K562 (cell line): Measurements from ENCODE around the gene LIN28B. TPM values are rescaled to one million over a fixed set of nuclear protein-coding genes. Genes with fewer than 3 reads are reported as not detected.

ENCODE experiments used
- ATAC-seq: fragments of 200-7000 bp; cut with Tn5 transposase; 3 replicates; pipeline ENCODE4 v1.9.1; 2020; ENCODE audit warnings: moderate library complexity
- BruUV-seq: library from RNA; stranded (reverse); fragments of 400-500 nt; replicated peaks from 2 replicates; lab custom pipeline; 2021; lab: Mats Ljungman, UMichigan
- CTCF ChIA-PET: fragments of 300-600 bp; formaldehyde crosslinking; extraction: SDS; loops from one replicate; lab custom pipeline; 2021; ENCODE audit warnings: low intra/inter-chr PET ratio; lab: Yijun Ruan, JAX
- POLR2A ChIA-PET: fragments of 300-600, 350-650 bp; sonication (Branson Sonifier 250); formaldehyde crosslinking; extraction: SDS; loops from one replicate; lab custom pipeline; 2021; ENCODE audit warnings: antibody characterized with exemption, inconsistent platforms; lab: Yijun Ruan, JAX
- DNase-seq, 4 experiments: peaks; one replicate each; pipeline versions ENCODE4 v3.0.0 to v3.0.0-alpha.2; 2011 to 2018; ENCODE audit warnings: low spot score in 3 of 4, mixed read lengths in 3 of 4; ENCODE audit errors: extremely low read depth in 1 of 4
- FAIRE-seq: peaks from 2 replicates; lab custom pipeline; 2011; peaks lifted over from hg19 to GRCh38; lab: Jason Lieb, UNC
- H2AFZ ChIP-seq: 2 replicates; pipeline ENCODE4 v1.6.0; 2011; ENCODE audit warnings: low read depth, low read length, control low read depth, inconsistent platforms
- H3K27ac ChIP-seq: fragments of 200-600 bp; 3 replicates; pipeline ENCODE4 v1.8.0; 2011; ENCODE audit warnings: low read depth, mild to moderate bottlenecking, control low read depth, inconsistent platforms, low read length, moderate library complexity, mixed read lengths; ENCODE audit errors: extremely low read depth
- H3K27me3 ChIP-seq, 2 experiments: fragments of 300-600 bp in 1 of 2; 2 replicates in 1 of 2; 3 replicates in 1 of 2; pipeline versions ENCODE4 v1.6.0 to v1.8.0; 2011; ENCODE audit warnings: inconsistent platforms in 2 of 2, low read length in 2 of 2, mild to moderate bottlenecking in 1 of 2, mixed read lengths in 1 of 2, moderate library complexity in 1 of 2; ENCODE audit not compliant: control insufficient read depth in 2 of 2, insufficient read depth in 2 of 2
- H3K36me3 ChIP-seq: fragments of 300-600 bp; 3 replicates; pipeline ENCODE4 v1.8.0; 2011; ENCODE audit warnings: mild to moderate bottlenecking, low read length, inconsistent platforms; ENCODE audit not compliant: control insufficient read depth, insufficient read depth
- H3K4me1 ChIP-seq, 2 experiments: fragments of 200-600 bp in 1 of 2; replicated peaks in 1 of 2; 2 replicates in 1 of 2; 3 replicates in 1 of 2; pipeline versions ENCODE4 v1.5.1 to v1.8.0; 2011; ENCODE audit warnings: inconsistent platforms in 2 of 2, low read length in 2 of 2, mild to moderate bottlenecking in 1 of 2, mixed read lengths in 1 of 2, moderate library complexity in 1 of 2; ENCODE audit not compliant: control insufficient read depth in 2 of 2, insufficient read depth in 2 of 2
- H3K4me2 ChIP-seq: 2 replicates; pipeline ENCODE4 v1.6.1; 2011; ENCODE audit warnings: low read length, control low read depth, inconsistent platforms, mixed read lengths; ENCODE audit not compliant: insufficient read depth
- H3K4me3 ChIP-seq: fragments of 200-600 bp; sonication (generic), shearing (Covaris generic); 2 replicates; pipeline ENCODE4 v1.5.1; 2016; ENCODE audit warnings: control low read depth, inconsistent platforms
- H3K79me2 ChIP-seq: fragments of 200-600 bp; 3 replicates; pipeline ENCODE4 v1.8.0; 2011; ENCODE audit warnings: low read length, inconsistent platforms; ENCODE audit not compliant: control insufficient read depth, insufficient read depth
- H3K9ac ChIP-seq, 2 experiments: 2 replicates each; pipeline versions ENCODE4 v1.6.0 to v1.6.1; 2011; ENCODE audit warnings: low read depth in 2 of 2, low read length in 2 of 2, control low read depth in 1 of 2, inconsistent platforms in 1 of 2, mild to moderate bottlenecking in 1 of 2, mixed read lengths in 1 of 2; ENCODE audit not compliant: insufficient read depth in 1 of 2
- H3K9me1 ChIP-seq: one replicate; pipeline ENCODE4 v1.6.0; 2011; ENCODE audit warnings: inconsistent platforms, mild to moderate bottlenecking, low read length, moderate library complexity; ENCODE audit not compliant: control insufficient read depth, insufficient read depth
- H3K9me3 ChIP-seq: replicated peaks from 2 replicates; pipeline ENCODE4 v1.5.1; 2011; ENCODE audit warnings: low read depth, low read length, inconsistent platforms; ENCODE audit not compliant: control insufficient read depth, insufficient read depth
- H4K20me1 ChIP-seq: replicated peaks from 2 replicates; pipeline ENCODE4 v1.6.1; 2011; ENCODE audit warnings: low read length, inconsistent platforms, mixed read lengths; ENCODE audit not compliant: control insufficient read depth, insufficient read depth
- CC2D1A ChIP-seq: fragments of 450-650 bp; IDR thresholded peaks from 2 replicates; pipeline ENCODE4 v1.6.1; 2017; ENCODE audit warnings: mild to moderate bottlenecking
- EZH2 ChIP-seq: IDR thresholded peaks from 2 replicates; pipeline ENCODE4 v1.6.1; 2012; ENCODE audit warnings: low read depth, mild to moderate bottlenecking, inconsistent platforms, low read length, borderline replicate concordance
- MTF1 ChIP-seq: fragments of 250-450 bp; sonication (Bioruptor Pico); IDR thresholded peaks from 2 replicates; pipeline ENCODE4 v1.9.0; 2021; ENCODE audit warnings: moderate library complexity, mild to moderate bottlenecking, inconsistent platforms, borderline replicate concordance
- NFRKB ChIP-seq: fragments of 450-650 bp; IDR thresholded peaks from 2 replicates; pipeline ENCODE4 v1.6.1; 2016; ENCODE audit warnings: low read depth
- POLR2H ChIP-seq: IDR thresholded peaks from 2 replicates; pipeline ENCODE4 v1.6.1; 2016; ENCODE audit warnings: missing genetic modification characterization, low read depth, mild to moderate bottlenecking, control low read depth, missing compliant biosample characterization, moderate library complexity
- RFX1 ChIP-seq: fragments of 450-650 bp; IDR thresholded peaks from 2 replicates; pipeline ENCODE4 v1.6.1; 2016; ENCODE audit warnings: mild to moderate bottlenecking, moderate library complexity
- ZNF121 ChIP-seq: sonication (generic); formaldehyde crosslinking; conservative IDR thresholded peaks from 2 replicates; pipeline ENCODE4 v1.8.0; 2022; ENCODE audit warnings: missing genetic modification reagents
- ZNF57 ChIP-seq: fragments of 450-650 bp; formaldehyde crosslinking; IDR thresholded peaks from 2 replicates; pipeline ENCODE4 v1.4.0; 2020; ENCODE audit warnings: mild to moderate bottlenecking, moderate library complexity
- WGBS: fragments of 100-300 bp; shearing (Covaris generic); methylation state at CpG from one replicate; pipeline ENCODE4 v1.1.6; 2016; ENCODE audit warnings: low coverage, mixed read lengths; ENCODE audit not compliant: insufficient coverage; ENCODE audit errors: missing lambda C conversion rate; 5-methylcytosine and 5-hydroxymethylcytosine counted together
- in situ Hi-C: fragments of 300-500 bp; cut with MboI; formaldehyde crosslinking; loops from 4 replicates; pipeline ENCODE4 v1.15.0; 2018; ENCODE audit warnings: inconsistent platforms, mixed read lengths
- intact Hi-C: fragments of 100-400 bp; cut with micrococcal nuclease; formaldehyde crosslinking; loops from 2 replicates; pipeline ENCODE4 v1.14.2; 2022
- polyA plus RNA-seq, 8 experiments: library from polyadenylated mRNA; depleted of rRNA in 4 of 8; stranded (reverse) in 5 of 8; unstranded in 3 of 8; fragments of >200 nt; fragmentation: Nextera tagmentation in 2 of 8; fragmentation: Illumina TruSeq in 1 of 8; extraction: Ambion mirVana in 2 of 8; extraction: Trizol in 1 of 8; gene quantifications; 2 replicates each; pipeline versions ENCODE4 v1.2.1 to v1.2.3, GENCODE V29; 2011 to 2014; ENCODE audit warnings: inconsistent platforms in 1 of 8, missing spikeins in 1 of 8
- total RNA-seq, 7 experiments: library from RNA; depleted of rRNA in 6 of 7; stranded (reverse); fragments of >200 nt in 6 of 7; fragmentation: Illumina TruSeq in 2 of 7; extraction: Trizol in 2 of 7; gene quantifications; 2 replicates each; pipeline versions ENCODE4 v1.2.1 to v1.2.3, GENCODE V29; 2011 to 2021; ENCODE audit warnings: low replicate concordance in 1 of 7
- TF ChIP-seq, protein P1 (sequence below), 2 experiments: fragments of 450-650 bp in 1 of 2; IDR thresholded peaks; 2 replicates each; pipeline ENCODE4 v1.6.1; 2011 to 2017; ENCODE audit warnings: low read depth in 2 of 2, antibody characterized with exemption in 1 of 2, borderline replicate concordance in 1 of 2, low read length in 1 of 2, mild to moderate bottlenecking in 1 of 2, mixed read lengths in 1 of 2; ENCODE audit not compliant: control insufficient read depth in 1 of 2
- TF ChIP-seq, protein P2 (sequence below): fragments of 450-650 bp; formaldehyde crosslinking; IDR thresholded peaks from 2 replicates; pipeline ENCODE4 v1.4.0; 2020; ENCODE audit warnings: mild to moderate bottlenecking, moderate library complexity
- TF ChIP-seq, protein P3 (sequence below): IDR thresholded peaks from 3 replicates; pipeline ENCODE4 v1.6.1; 2011; ENCODE audit warnings: borderline replicate concordance, mild to moderate bottlenecking; ENCODE audit not compliant: insufficient read length, insufficient read depth
- TF ChIP-seq, protein P4 (sequence below): fragments of 250-450 bp; sonication (Bioruptor Pico); IDR thresholded peaks from 2 replicates; pipeline ENCODE4 v1.4.0; 2020

The LIN28B gene
- total and polyA plus RNA-seq, 9 of the 15 experiments (the other 6 are each of a cell fraction or from before 2014, with no cell fraction given) = 20.9 to 77.3 (median 42.1) TPM

DNA sequence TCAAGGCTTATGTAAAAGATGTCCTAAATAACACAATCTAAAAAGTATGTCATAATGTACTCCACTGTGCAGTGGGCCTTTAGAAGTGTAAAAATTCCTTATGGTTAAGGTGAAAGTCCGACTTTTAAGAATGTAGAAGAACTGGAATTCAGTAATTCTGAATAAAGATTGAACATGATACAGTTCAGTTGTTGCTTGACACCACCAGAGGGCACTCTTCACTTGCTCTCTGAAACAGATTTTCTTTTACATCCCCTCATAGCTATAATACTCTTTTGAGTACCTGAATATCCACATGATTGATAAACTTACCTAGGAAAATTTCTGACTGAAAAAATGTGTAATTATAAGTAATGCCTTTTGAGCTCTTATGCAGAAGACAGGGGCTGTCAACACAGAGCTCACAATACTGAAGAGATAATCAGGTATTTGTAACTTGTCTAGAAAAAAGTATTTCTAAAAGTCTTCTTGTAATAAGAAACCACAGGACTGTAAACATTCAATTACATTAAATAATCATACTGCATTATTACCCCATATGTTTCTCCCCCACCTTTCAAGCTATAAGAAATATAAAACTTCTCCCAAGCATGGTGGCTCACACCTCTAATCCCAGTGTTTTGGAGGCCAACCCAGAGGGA, 130.8 kb downstream of the LIN28B start:
- intact Hi-C loops = loop anchor here (1.0 to 5.0 kb wide), 4 partner anchors 175 to 337 kb away; partner anchors contain the start of gene PREP
- 0 out of 2 replicates have a peak, but pooled peaks have one; percentile 42 for TF ChIP-seq CC2D1A
- TF ChIP-seq ZNF121 = no peak
- TF ChIP-seq ZNF57 (CRISPR knock-in tag) = no peak
- 0 out of 2 replicates have a peak, but pooled peaks have one; percentile 24 for TF ChIP-seq POLR2H (tag)
- TF ChIP-seq, protein P1, sequence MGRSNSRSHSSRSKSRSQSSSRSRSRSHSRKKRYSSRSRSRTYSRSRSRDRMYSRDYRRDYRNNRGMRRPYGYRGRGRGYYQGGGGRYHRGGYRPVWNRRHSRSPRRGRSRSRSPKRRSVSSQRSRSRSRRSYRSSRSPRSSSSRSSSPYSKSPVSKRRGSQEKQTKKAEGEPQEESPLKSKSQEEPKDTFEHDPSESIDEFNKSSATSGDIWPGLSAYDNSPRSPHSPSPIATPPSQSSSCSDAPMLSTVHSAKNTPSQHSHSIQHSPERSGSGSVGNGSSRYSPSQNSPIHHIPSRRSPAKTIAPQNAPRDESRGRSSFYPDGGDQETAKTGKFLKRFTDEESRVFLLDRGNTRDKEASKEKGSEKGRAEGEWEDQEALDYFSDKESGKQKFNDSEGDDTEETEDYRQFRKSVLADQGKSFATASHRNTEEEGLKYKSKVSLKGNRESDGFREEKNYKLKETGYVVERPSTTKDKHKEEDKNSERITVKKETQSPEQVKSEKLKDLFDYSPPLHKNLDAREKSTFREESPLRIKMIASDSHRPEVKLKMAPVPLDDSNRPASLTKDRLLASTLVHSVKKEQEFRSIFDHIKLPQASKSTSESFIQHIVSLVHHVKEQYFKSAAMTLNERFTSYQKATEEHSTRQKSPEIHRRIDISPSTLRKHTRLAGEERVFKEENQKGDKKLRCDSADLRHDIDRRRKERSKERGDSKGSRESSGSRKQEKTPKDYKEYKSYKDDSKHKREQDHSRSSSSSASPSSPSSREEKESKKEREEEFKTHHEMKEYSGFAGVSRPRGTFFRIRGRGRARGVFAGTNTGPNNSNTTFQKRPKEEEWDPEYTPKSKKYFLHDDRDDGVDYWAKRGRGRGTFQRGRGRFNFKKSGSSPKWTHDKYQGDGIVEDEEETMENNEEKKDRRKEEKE (IDR thresholded peaks at IDR 0.05; ENCODE audit: borderline replicate concordance in 1 of 2, control insufficient read depth in 1 of 2, low read depth in 2 of 2, low read length in 1 of 2) = no peak
- TF ChIP-seq EZH2 = no peak
- TF ChIP-seq NFRKB = no peak
- TF ChIP-seq, protein P2, sequence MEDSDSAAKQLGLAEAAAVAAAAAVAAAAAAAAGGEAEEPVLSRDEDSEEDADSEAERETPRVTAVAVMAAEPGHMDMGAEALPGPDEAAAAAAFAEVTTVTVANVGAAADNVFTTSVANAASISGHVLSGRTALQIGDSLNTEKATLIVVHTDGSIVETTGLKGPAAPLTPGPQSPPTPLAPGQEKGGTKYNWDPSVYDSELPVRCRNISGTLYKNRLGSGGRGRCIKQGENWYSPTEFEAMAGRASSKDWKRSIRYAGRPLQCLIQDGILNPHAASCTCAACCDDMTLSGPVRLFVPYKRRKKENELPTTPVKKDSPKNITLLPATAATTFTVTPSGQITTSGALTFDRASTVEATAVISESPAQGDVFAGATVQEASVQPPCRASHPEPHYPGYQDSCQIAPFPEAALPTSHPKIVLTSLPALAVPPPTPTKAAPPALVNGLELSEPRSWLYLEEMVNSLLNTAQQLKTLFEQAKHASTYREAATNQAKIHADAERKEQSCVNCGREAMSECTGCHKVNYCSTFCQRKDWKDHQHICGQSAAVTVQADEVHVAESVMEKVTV = peak; percentile 87
- TF ChIP-seq, protein P3, sequence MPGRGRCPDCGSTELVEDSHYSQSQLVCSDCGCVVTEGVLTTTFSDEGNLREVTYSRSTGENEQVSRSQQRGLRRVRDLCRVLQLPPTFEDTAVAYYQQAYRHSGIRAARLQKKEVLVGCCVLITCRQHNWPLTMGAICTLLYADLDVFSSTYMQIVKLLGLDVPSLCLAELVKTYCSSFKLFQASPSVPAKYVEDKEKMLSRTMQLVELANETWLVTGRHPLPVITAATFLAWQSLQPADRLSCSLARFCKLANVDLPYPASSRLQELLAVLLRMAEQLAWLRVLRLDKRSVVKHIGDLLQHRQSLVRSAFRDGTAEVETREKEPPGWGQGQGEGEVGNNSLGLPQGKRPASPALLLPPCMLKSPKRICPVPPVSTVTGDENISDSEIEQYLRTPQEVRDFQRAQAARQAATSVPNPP = no peak
- no peak for TF ChIP-seq MTF1
- TF ChIP-seq, protein P4, sequence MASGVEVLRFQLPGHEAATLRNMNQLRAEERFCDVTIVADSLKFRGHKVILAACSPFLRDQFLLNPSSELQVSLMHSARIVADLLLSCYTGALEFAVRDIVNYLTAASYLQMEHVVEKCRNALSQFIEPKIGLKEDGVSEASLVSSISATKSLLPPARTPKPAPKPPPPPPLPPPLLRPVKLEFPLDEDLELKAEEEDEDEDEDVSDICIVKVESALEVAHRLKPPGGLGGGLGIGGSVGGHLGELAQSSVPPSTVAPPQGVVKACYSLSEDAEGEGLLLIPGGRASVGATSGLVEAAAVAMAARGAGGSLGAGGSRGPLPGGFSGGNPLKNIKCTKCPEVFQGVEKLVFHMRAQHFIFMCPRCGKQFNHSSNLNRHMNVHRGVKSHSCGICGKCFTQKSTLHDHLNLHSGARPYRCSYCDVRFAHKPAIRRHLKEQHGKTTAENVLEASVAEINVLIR = no peak
- TF ChIP-seq RFX1 = no peak

More for the DNA sequence above, 130.8 kb downstream of the LIN28B start:
- H4K20me1 ChIP-seq = no peaks in the 10 kb centered on the region
- DNase-seq = peak; percentile 46 to 69 (median 48)
- ChIA-PET POLR2A (interaction anchor here (0.9 kb wide), 1 partner anchor 123 kb away, joined by 3 read pairs; no protein-coding TSS in a partner anchor), CTCF (interaction anchor here (0.7 to 2.2 kb wide), 5 partner anchors 92 to 1135 kb away, joined by 3 to 15 read pairs (median 9); partner anchors contain the start of gene PREP)
- H3K9ac ChIP-seq = no peak overlapping the region
- no peaks in the 10 kb centered on the region for H3K36me3 ChIP-seq
- H3K27me3 ChIP-seq = no peaks in the 10 kb centered on the region
- WGBS = 0% methylated on average over 1 of the region's 1 CpG
- no peaks in the 10 kb centered on the region for H3K4me1 ChIP-seq
- H3K9me1 ChIP-seq = no peaks in the 10 kb centered on the region
- BruUV-seq = no TSS peak
- FAIRE-seq = peak; percentile 84
- ATAC-seq = peak; percentile 77
- in situ Hi-C loops = no loop called here
- no peak overlapping the region for H2AFZ ChIP-seq
- H3K79me2 ChIP-seq = no peaks in the 10 kb centered on the region
- H3K27ac ChIP-seq = no peak overlapping the region
- H3K4me2 ChIP-seq = no peak overlapping the region
- H3K4me3 ChIP-seq = no peak overlapping the region
- H3K9me3 ChIP-seq = no peaks in the 10 kb centered on the region
